NT2/D1 (cell line): Measurements from ENCODE around the gene MINK1.

ENCODE experiments used
- SUZ12 ChIP-seq: IDR thresholded peaks from 2 replicates; pipeline ENCODE4 v1.6.1; 2011; ENCODE audit not compliant: insufficient read length, insufficient read depth; ENCODE audit errors: extremely low read depth
- YY1 ChIP-seq: IDR thresholded peaks from 2 replicates; pipeline ENCODE4 v1.6.1; 2011; ENCODE audit not compliant: insufficient read length, insufficient read depth
- ZNF274 ChIP-seq: IDR thresholded peaks from 2 replicates; pipeline ENCODE4 v1.6.1; 2011; ENCODE audit warnings: mild to moderate bottlenecking, low read depth, low read length

DNA sequence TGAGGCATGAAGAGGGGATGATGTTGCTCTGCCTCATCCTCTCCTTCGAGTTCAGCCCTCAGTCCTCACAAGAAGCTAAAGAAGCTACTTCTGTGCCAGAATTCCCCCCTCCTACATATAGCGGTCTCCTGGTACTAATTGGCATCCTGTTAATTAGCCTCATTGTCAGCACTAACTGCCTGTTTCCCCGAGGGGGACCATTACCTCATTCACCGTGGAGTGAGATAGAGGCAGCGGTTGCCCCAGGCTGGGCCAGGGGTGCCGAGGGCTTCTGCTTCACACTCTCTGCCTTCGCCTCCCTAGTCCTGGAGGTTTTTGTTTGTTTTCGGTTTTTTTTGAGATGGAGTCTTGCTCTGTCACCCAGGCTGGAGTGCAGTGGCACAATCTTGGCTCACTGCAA lies 5.7 kb upstream of the MINK1 start:
- TF ChIP-seq YY1 (no peak), SUZ12 (no peak), ZNF274 (no peak)
